ENCODE data around the gene NMRK1. TPM values are rescaled to one million over a fixed set of nuclear protein-coding genes. Genes with fewer than 3 reads are reported as not detected.

NMRK1 gene
- total RNA-seq, 1 donor from 2014 or later, result 7.9 TPM

GRCh38 chr9:75085640-75086039 is 2.3 kb downstream of the NMRK1 start:
- no peak overlapping the region for H3K4me3 Mint-ChIP-seq
- H3K4me1 Mint-ChIP-seq, result peaks cover 49% of the 10 kb centered on the region
- H3K27ac Mint-ChIP-seq, result no peak overlapping the region
- no peak for DNase-seq (ENCODE audit: low spot score in 2 of 2, unreplicated experiment in 2 of 2)
- TF ChIP-seq CTCF (IDR thresholded peaks at IDR 0.05; ENCODE audit: unreplicated experiment), result no peak
- H3K36me3 Mint-ChIP-seq, result peaks cover 3% of the 10 kb centered on the region
- no peaks in the 10 kb centered on the region for H3K9me3 Mint-ChIP-seq
- H3K27me3 Mint-ChIP-seq (ENCODE audit: low read depth), result no peaks in the 10 kb centered on the region

GRCh38 chr9:75084081-75084672 is 3.8 kb downstream of the NMRK1 start:
- Mint-ChIP-seq H3K27me3 (ENCODE audit: low read depth) (no peaks in the 10 kb centered on the region), H3K4me3 (no peak overlapping the region), H3K9me3 (no peaks in the 10 kb centered on the region), H3K36me3 (peaks cover 3% of the 10 kb centered on the region), H3K27ac (peak overlapping the region; percentile 26), H3K4me1 (peaks cover 37% of the 10 kb centered on the region)
- TF ChIP-seq CTCF (IDR thresholded peaks at IDR 0.05; ENCODE audit: unreplicated experiment), result no peak
- no peak for DNase-seq (ENCODE audit: low spot score in 2 of 2, unreplicated experiment in 2 of 2)

DNA sequence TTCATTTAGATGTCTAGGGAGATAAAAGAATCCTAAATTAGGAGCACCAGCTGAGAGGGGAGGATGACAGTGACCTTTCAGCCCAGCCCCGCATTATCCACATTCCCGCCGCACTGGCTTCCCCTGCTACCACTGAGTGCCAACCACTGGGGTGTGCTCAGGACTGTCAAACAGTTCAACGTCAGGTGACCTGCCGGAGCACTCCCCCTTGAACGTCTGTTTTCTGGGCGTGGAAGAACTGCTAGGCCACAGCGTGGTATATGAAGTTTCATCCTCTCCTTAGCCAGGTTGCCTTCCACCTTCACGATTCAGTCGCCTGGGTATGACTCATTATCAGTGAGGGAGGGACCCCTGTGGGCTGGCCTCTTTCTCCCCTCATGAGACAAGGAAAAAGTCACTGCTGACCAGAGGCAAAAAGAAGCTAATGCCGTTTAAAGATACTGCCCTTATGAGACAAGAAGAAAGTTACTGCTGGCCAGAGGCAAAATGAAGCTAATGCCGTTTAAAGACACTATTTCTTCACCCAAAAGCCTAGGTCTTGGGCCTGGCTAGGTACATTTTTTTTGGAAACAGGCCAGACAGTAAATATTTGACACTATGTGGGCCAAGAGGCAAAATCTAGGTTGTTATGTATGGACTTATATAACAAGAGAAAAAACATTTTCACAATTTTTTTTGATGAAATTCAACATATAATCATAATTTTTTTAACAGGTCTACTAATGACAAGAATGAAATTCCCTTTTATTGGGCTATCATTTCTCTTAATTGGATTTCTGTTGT is 4.6 kb downstream of the NMRK1 start:
- no peaks in the 10 kb centered on the region for H3K9me3 Mint-ChIP-seq
- H3K27me3 Mint-ChIP-seq (ENCODE audit: low read depth), result no peaks in the 10 kb centered on the region
- no peak for DNase-seq (ENCODE audit: low spot score in 2 of 2, unreplicated experiment in 2 of 2)
- peaks cover 35% of the 10 kb centered on the region for H3K4me1 Mint-ChIP-seq
- H3K4me3 Mint-ChIP-seq, result no peak overlapping the region
- no peak for TF ChIP-seq CTCF (IDR thresholded peaks at IDR 0.05; ENCODE audit: unreplicated experiment)
- peak overlapping the region; percentile 68 for H3K27ac Mint-ChIP-seq
- peaks cover 3% of the 10 kb centered on the region for H3K36me3 Mint-ChIP-seq

GRCh38 chr9:75081632-75082031 is 6.3 kb downstream of the NMRK1 start:
- no peak for DNase-seq (ENCODE audit: low spot score in 2 of 2, unreplicated experiment in 2 of 2)
- Mint-ChIP-seq H3K27ac (peak overlapping the region; percentile 1), H3K27me3 (ENCODE audit: low read depth) (no peaks in the 10 kb centered on the region), H3K4me3 (no peak overlapping the region), H3K9me3 (no peaks in the 10 kb centered on the region), H3K4me1 (peaks cover 31% of the 10 kb centered on the region), H3K36me3 (peaks cover 3% of the 10 kb centered on the region)
- no peak for TF ChIP-seq CTCF (IDR thresholded peaks at IDR 0.05; ENCODE audit: unreplicated experiment)

DNA sequence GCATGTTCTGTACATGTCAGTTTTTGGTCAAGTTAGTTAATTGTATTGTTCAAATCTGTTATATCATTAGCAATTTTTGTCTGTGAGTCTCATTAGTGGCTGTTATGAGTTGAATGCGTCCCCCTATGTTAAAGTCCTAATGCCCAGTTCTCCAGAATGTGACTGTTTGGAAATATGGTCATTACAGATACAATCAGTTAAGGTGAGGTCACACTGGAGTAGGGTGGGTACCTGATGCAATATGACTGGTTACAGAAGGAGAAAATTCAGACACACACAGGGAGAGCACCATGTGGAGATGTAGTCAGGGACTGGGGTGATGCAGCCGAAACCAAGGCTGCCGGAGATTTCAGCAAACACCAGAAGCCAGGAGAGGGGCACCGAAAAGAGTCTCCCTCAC is 15.1 kb downstream of the NMRK1 start:
- Mint-ChIP-seq H3K9me3 (no peaks in the 10 kb centered on the region), H3K27ac (no peak overlapping the region), H3K36me3 (no peaks in the 10 kb centered on the region), H3K4me1 (peaks cover 4% of the 10 kb centered on the region), H3K27me3 (ENCODE audit: low read depth) (no peaks in the 10 kb centered on the region), H3K4me3 (no peak overlapping the region)
- TF ChIP-seq CTCF (IDR thresholded peaks at IDR 0.05; ENCODE audit: unreplicated experiment), result no peak
- no peak for DNase-seq (ENCODE audit: low spot score in 2 of 2, unreplicated experiment in 2 of 2)
